ENCODE measurements around the gene SLC25A13. TPM values are rescaled to one million over a fixed set of nuclear protein-coding genes. Genes with fewer than 3 reads are reported as not detected.

The SLC25A13 gene
- total and polyA plus RNA-seq, 2 of the 8 experiments (the other 6 are each of a cell fraction or from before 2014, with no cell fraction given) = 30.8 to 85.4 TPM

DNA sequence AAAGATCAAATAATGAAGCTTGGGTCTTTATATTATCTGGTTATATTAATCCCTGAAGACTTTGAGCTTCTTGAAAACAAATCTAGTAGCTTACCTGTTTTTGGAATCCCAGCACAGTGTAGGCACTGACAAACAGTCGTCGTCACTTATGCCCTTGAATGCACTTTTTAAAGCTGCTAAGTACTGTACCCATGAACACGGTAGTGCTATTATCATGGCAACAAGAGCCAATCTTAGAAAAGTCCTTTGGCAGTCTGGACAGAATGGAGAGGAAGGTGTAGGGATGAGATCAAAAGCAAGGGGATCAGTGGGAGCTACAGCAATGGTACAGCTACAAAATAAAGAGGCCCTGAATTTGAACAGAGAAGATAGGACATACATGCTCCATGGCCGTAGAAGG, 9.4 kb downstream of the SLC25A13 start:
- no peak overlapping the region for H2AFZ ChIP-seq (ENCODE audit: low read length)
- no peak overlapping the region for H2BK15ac ChIP-seq (ENCODE audit: low read length)
- no peak overlapping the region for H4K91ac ChIP-seq (replicated peaks; ENCODE audit: insufficient read length, low read length)
- 94% methylated on average over 4 of the region's 4 CpGs; no CpG with 5 or more reads in 1 of the 2 experiments for WGBS, 2 experiments (ENCODE audit: extremely low coverage in 1 of 2, insufficient coverage in 1 of 2, insufficient read length in 1 of 2, insufficient replicate concordance in 2 of 2, low coverage in 1 of 2, low lambda C conversion rate in 2 of 2, missing lambda C conversion rate in 1 of 2)
- H3K23me2 ChIP-seq (ENCODE audit: low read depth, low read length) = no peaks in the 10 kb centered on the region; the same call in 1 of the 2 replicates
- H3K9ac ChIP-seq (replicated peaks in 1 of 4; ENCODE audit: extremely low read depth in 1 of 4, low read depth in 3 of 4, low read length in 3 of 4) = no peak overlapping the region
- H3K36me3 ChIP-seq (ENCODE audit: control insufficient read depth in 2 of 4, insufficient read depth in 4 of 4, low read length in 3 of 4) = 0 out of 8 replicates have a peak, but pooled peaks cover 0 to 2% (median 0%) of the 10 kb centered on the region in 4 experiments
- H3K4me3 ChIP-seq (ENCODE audit: extremely low read depth in 1 of 4, insufficient read depth in 2 of 4, low read depth in 3 of 4, low read length in 4 of 4) = no peak overlapping the region
- H3K9me3 ChIP-seq (ENCODE audit: insufficient read depth in 2 of 2, low read depth in 1 of 2, low read length in 1 of 2) = no peaks in the 10 kb centered on the region
- H3K23ac ChIP-seq (ENCODE audit: insufficient read length) = no peak overlapping the region
- no peak overlapping the region for H3K14ac ChIP-seq (ENCODE audit: insufficient read length)
- H2BK5ac ChIP-seq (ENCODE audit: low read depth, low read length) = no peak overlapping the region
- FAIRE-seq = no peak
- H3K4me2 ChIP-seq (ENCODE audit: insufficient read depth in 1 of 2, low read depth in 2 of 2, low read length in 2 of 2) = no peak overlapping the region
- H3K4ac ChIP-seq (replicated peaks; ENCODE audit: insufficient read length, low read depth, low read length) = no peak overlapping the region
- H3K18ac ChIP-seq (ENCODE audit: extremely low read depth, low read length) = no peak overlapping the region
- H3K79me1 ChIP-seq (ENCODE audit: low read depth, low read length) = peaks cover 13% of the 10 kb centered on the region; the same call in 1 of the 2 replicates
- H3K27ac ChIP-seq (ENCODE audit: low read depth, low read length) = no peak overlapping the region
- H2BK20ac ChIP-seq (ENCODE audit: low read length) = no peak overlapping the region
- no peak overlapping the region for H4K5ac ChIP-seq (ENCODE audit: insufficient read length, low read depth, low read length)
- no peak overlapping the region for H2BK12ac ChIP-seq (ENCODE audit: low read depth, low read length)
- DNase-seq (ENCODE audit: low read depth in 1 of 2, low spot score in 2 of 2) = no peak
- H3K79me2 ChIP-seq (ENCODE audit: control insufficient read depth in 1 of 2, insufficient read depth in 2 of 2, low read length in 2 of 2) = peaks cover 7 to 85% of the 10 kb centered on the region in 2 experiments
- H2AK5ac ChIP-seq (ENCODE audit: low read depth, low read length) = no peak overlapping the region
- no peak overlapping the region for H4K8ac ChIP-seq (ENCODE audit: extremely low read depth, insufficient read depth, low read length)
- no peak overlapping the region for H2BK120ac ChIP-seq (replicated peaks; ENCODE audit: low read depth, low read length)
- no peaks in the 10 kb centered on the region for H3K27me3 ChIP-seq (replicated peaks in 1 of 4; ENCODE audit: control insufficient read depth in 3 of 4, extremely low read depth in 1 of 4, insufficient read depth in 3 of 4, low read length in 3 of 4)
- no peak overlapping the region for H3K56ac ChIP-seq (replicated peaks; ENCODE audit: insufficient read length, low read depth, low read length)
- H3K4me1 ChIP-seq (replicated peaks in 1 of 4; ENCODE audit: control insufficient read depth in 3 of 4, insufficient read depth in 4 of 4, low read length in 3 of 4) = peaks cover 0 to 18% (median 9%) of the 10 kb centered on the region in 4 experiments; a peak in 5 of 7 replicates
- ChIA-PET CTCF (ENCODE audit: partially characterized antibody) (interaction anchor here (0.9 kb wide), 1 partner anchor 324 kb away, joined by 3 read pairs; no protein-coding TSS in a partner anchor), POLR2A (ENCODE audit: partially characterized antibody) (interaction anchor here (1.3 to 2.4 kb wide), 2 partner anchors 9 to 10 kb away, joined by 4 to 12 read pairs; partner anchors contain the start of gene SLC25A13)
- TF ChIP-seq SIN3A (conservative IDR thresholded peaks at IDR 0.05 in 1 of 2, IDR thresholded peaks at IDR 0.05 in 1 of 2; ENCODE audit: low read depth in 1 of 2, low read length in 2 of 2) (no peak), CBX8 (IDR thresholded peaks at IDR 0.05; ENCODE audit: borderline replicate concordance, low read depth, low read length) (no peak), BCL11A (IDR thresholded peaks at IDR 0.05; ENCODE audit: low read depth in 2 of 2, low read length in 2 of 2) (no peak), FOSL1 (IDR thresholded peaks at IDR 0.05; ENCODE audit: insufficient read depth, low read depth, low read length) (no peak), NANOG (IDR thresholded peaks at IDR 0.05; ENCODE audit: insufficient read depth, low read depth, low read length, poor library complexity, severe bottlenecking) (no peak), GTF2F1 (IDR thresholded peaks at IDR 0.05; ENCODE audit: borderline replicate concordance, low read depth, low read length) (no peak), POLR2AphosphoS5 (IDR thresholded peaks at IDR 0.05; ENCODE audit: low read depth, low read length) (no peak), GABPA (IDR thresholded peaks at IDR 0.05; ENCODE audit: borderline replicate concordance, insufficient read depth, low read length) (no peak)
- TF ChIP-seq, protein P1, sequence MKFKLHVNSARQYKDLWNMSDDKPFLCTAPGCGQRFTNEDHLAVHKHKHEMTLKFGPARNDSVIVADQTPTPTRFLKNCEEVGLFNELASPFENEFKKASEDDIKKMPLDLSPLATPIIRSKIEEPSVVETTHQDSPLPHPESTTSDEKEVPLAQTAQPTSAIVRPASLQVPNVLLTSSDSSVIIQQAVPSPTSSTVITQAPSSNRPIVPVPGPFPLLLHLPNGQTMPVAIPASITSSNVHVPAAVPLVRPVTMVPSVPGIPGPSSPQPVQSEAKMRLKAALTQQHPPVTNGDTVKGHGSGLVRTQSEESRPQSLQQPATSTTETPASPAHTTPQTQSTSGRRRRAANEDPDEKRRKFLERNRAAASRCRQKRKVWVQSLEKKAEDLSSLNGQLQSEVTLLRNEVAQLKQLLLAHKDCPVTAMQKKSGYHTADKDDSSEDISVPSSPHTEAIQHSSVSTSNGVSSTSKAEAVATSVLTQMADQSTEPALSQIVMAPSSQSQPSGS (IDR thresholded peaks at IDR 0.05; ENCODE audit: low read length) = no peak
- TF ChIP-seq, protein P2, sequence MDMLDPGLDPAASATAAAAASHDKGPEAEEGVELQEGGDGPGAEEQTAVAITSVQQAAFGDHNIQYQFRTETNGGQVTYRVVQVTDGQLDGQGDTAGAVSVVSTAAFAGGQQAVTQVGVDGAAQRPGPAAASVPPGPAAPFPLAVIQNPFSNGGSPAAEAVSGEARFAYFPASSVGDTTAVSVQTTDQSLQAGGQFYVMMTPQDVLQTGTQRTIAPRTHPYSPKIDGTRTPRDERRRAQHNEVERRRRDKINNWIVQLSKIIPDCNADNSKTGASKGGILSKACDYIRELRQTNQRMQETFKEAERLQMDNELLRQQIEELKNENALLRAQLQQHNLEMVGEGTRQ (IDR thresholded peaks at IDR 0.05; ENCODE audit: low read length) = no peak
- peaks cover 3 to 19% of the 10 kb centered on the region in 2 experiments for H4K20me1 ChIP-seq (replicated peaks in 1 of 2; ENCODE audit: control insufficient read depth in 1 of 2, insufficient read depth in 2 of 2, low read length in 2 of 2)

Measured in H1 (cell line).